ENCODE measurements around the gene ELN.

Gene ELN

GRCh38 chr7:74059681-74060588, 32.0 kb downstream of the ELN start:
- no peak for DNase-seq (ENCODE audit: low read depth, low spot score)

GRCh38 chr7:74061840-74062539, 34.0 kb downstream of the ELN start:
- peak; percentile 28 for DNase-seq (ENCODE audit: low read depth, low spot score)

GRCh38 chr7:74063223-74063641, 35.3 kb downstream of the ELN start:
- no peak for DNase-seq (ENCODE audit: low read depth, low spot score)

- DNase-seq (ENCODE audit: low read depth, low spot score): no peak
These were observed 35.7 kb downstream of the ELN start for GRCh38 chr7:74063646-74064045.

GRCh38 chr7:74064696-74065095, 36.7 kb downstream of the ELN start:
- DNase-seq (ENCODE audit: low read depth, low spot score): no peak

GRCh38 chr7:74066626-74067025, 38.7 kb downstream of the ELN start:
- DNase-seq (ENCODE audit: low read depth, low spot score): no peak

GRCh38 chr7:74068378-74069085, 40.6 kb downstream of the ELN start:
- no peak for DNase-seq (ENCODE audit: low read depth, low spot score)

- no peak for DNase-seq (ENCODE audit: low read depth, low spot score)
These were observed 41.1 kb downstream of the ELN start for GRCh38 chr7:74069086-74069541.

GRCh38 chr7:74069790-74070618, 42.0 kb downstream of the ELN start:
- DNase-seq (ENCODE audit: low read depth, low spot score): no peak

GRCh38 chr7:74070619-74070921, 42.6 kb downstream of the ELN start:
- no peak for DNase-seq (ENCODE audit: low read depth, low spot score)

GRCh38 chr7:74071121-74071520, 43.1 kb downstream of the ELN start:
- DNase-seq (ENCODE audit: low read depth, low spot score): no peak

- no peak for DNase-seq (ENCODE audit: low read depth, low spot score)
These were observed 46.8 kb downstream of the ELN start for GRCh38 chr7:74074770-74075169.

- no peak for DNase-seq (ENCODE audit: low read depth, low spot score)
These were observed 50.5 kb downstream of the ELN start for GRCh38 chr7:74078461-74078860.

- no peak for DNase-seq (ENCODE audit: low read depth, low spot score)
These were observed 54.8 kb downstream of the ELN start for GRCh38 chr7:74082770-74083116.

- DNase-seq (ENCODE audit: low read depth, low spot score): peak; percentile 69
These were observed 55.3 kb downstream of the ELN start, which contains the start of gene LIMK1 for GRCh38 chr7:74083117-74083876. TSS of gene LIMK1 (plus strand) at chr7:74083804. CDS start at chr7:74083991, 187 bp downstream.

GRCh38 chr7:74083928-74084721, 56.2 kb downstream of the ELN start:
- no peak for DNase-seq (ENCODE audit: low read depth, low spot score)

- DNase-seq (ENCODE audit: low read depth, low spot score): no peak
These were observed 57.0 kb downstream of the ELN start for GRCh38 chr7:74084722-74085578.

- DNase-seq (ENCODE audit: low read depth, low spot score): no peak
These were observed 59.9 kb downstream of the ELN start for GRCh38 chr7:74087791-74088453.

Data from activated CD4-positive, CD25-positive, alpha-beta regulatory T cell treated with anti-CD3 and anti-CD28 coated beads, Interleukin-2, amount 50 U/mL, for 16 hours (primary cell).